Activated CD4-positive, alpha-beta T cell treated with anti-CD3 and anti-CD28 coated beads, Interleukin-2, amount 10 ng/mL, durations not matched to agents 7 days and 5 days (primary cell): ENCODE measurements around the gene FOXO6. TPM values are rescaled to one million over a fixed set of nuclear protein-coding genes. Genes with fewer than 3 reads are reported as not detected.

Experiments used
- CTCF ChIA-PET: fragments of 350-600 bp; sonication (Branson Sonifier 250); formaldehyde crosslinking; loops from one replicate; lab custom pipeline; 2021; ENCODE audit warnings: antibody characterized with exemption; lab: Charles Lee
- POLR2A ChIA-PET: fragments of 350-600 bp; sonication (Branson Sonifier 250); formaldehyde crosslinking; loops from one replicate; lab custom pipeline; 2021; ENCODE audit warnings: antibody characterized with exemption; lab: Charles Lee
- DNase-seq: peaks from one replicate; pipeline ENCODE4 v3.0.0-alpha.2; 2020
- H3K27ac Mint-ChIP-seq: one replicate; pipeline ENCODE4 v1.8.0; 2021; ENCODE audit warnings: mild to moderate bottlenecking, moderate library complexity, mixed read lengths
- H3K27me3 Mint-ChIP-seq: one replicate; pipeline ENCODE4 v1.8.0; 2021; ENCODE audit warnings: mixed read lengths
- H3K36me3 Mint-ChIP-seq: one replicate; pipeline ENCODE4 v1.8.0; 2021; ENCODE audit warnings: low read depth, mixed read lengths
- H3K4me1 Mint-ChIP-seq: one replicate; pipeline ENCODE4 v1.8.0; 2021; ENCODE audit warnings: mixed read lengths
- H3K4me3 Mint-ChIP-seq: one replicate; pipeline ENCODE4 v1.8.0; 2021; ENCODE audit warnings: mild to moderate bottlenecking, moderate library complexity, mixed read lengths
- H3K9me3 Mint-ChIP-seq: one replicate; pipeline ENCODE4 v1.8.0; 2021; ENCODE audit warnings: mixed read lengths
- total RNA-seq, 2 experiments: library from RNA; stranded (reverse); gene quantifications; one replicate each; pipeline ENCODE4 v1.2.3, GENCODE V29; 2021

Gene FOXO6
- total RNA-seq, 2 experiments from 2014 or later = not detected

DNA sequence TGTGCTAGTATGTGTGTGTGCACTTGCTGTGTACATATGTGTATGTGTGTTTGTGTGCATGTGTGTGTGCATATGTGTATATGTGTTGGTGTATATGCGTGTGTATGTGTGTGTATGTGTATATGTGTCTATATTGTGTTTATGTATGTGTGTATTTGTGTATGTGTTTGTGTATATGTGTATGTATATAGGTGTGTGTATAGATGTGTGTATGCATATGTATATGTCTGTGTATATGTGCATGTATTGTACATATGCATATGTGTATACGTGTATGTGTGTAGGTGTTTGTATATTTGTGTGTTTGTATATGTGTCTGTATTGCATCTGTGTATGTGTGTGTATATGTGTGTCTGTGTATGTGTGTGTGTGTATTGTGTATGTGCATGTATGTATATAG lies 64.1 kb downstream of the FOXO6 start:
- ChIA-PET POLR2A (no interaction called here), CTCF (no interaction called here)
- no peaks in the 10 kb centered on the region for H3K4me1 Mint-ChIP-seq
- H3K36me3 Mint-ChIP-seq = no peaks in the 10 kb centered on the region
- DNase-seq = no peak
- no peak overlapping the region for H3K4me3 Mint-ChIP-seq
- H3K27ac Mint-ChIP-seq = no peak overlapping the region
- H3K9me3 Mint-ChIP-seq = no peaks in the 10 kb centered on the region
- peaks cover 2% of the 10 kb centered on the region for H3K27me3 Mint-ChIP-seq

DNA sequence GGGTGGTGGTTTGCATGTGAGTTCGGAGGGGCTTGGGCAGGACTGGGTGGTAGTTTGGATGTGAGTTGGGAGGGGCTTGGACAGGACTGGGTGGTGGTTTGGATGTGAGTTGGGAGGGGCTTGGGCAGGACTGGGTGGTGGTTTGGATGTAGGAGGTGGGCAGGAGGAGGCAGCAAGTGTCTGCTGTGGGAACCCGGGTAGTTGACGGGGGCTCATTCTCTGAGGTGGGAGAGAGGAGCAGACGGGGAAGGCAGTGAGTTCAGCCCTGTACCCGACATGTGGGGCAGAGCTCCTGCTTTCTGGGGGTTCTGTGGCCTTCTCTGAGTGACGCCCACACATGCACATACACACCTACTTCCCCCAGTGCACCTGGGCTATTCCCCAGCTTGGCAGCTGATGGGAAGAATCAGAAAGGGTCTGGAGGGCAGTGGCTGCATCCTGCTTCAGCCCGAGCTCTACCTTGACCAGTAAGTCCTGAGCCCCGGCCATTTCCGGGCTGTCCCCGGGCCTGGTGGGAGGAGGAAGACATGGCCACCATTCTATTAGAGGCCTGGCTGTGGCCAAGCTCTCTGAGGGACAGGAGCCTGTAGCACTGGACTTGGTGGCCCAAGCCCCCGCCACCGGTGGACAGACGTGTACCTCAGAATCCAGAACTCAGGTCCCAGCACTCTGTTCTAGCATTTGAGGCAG lies 65.1 kb downstream of the FOXO6 start:
- no peaks in the 10 kb centered on the region for H3K9me3 Mint-ChIP-seq
- no peak for DNase-seq
- H3K27ac Mint-ChIP-seq = no peak overlapping the region
- ChIA-PET CTCF (no interaction called here), POLR2A (no interaction called here)
- H3K4me1 Mint-ChIP-seq = no peaks in the 10 kb centered on the region
- no peaks in the 10 kb centered on the region for H3K36me3 Mint-ChIP-seq
- H3K27me3 Mint-ChIP-seq = peaks cover 2% of the 10 kb centered on the region
- H3K4me3 Mint-ChIP-seq = no peak overlapping the region

DNA sequence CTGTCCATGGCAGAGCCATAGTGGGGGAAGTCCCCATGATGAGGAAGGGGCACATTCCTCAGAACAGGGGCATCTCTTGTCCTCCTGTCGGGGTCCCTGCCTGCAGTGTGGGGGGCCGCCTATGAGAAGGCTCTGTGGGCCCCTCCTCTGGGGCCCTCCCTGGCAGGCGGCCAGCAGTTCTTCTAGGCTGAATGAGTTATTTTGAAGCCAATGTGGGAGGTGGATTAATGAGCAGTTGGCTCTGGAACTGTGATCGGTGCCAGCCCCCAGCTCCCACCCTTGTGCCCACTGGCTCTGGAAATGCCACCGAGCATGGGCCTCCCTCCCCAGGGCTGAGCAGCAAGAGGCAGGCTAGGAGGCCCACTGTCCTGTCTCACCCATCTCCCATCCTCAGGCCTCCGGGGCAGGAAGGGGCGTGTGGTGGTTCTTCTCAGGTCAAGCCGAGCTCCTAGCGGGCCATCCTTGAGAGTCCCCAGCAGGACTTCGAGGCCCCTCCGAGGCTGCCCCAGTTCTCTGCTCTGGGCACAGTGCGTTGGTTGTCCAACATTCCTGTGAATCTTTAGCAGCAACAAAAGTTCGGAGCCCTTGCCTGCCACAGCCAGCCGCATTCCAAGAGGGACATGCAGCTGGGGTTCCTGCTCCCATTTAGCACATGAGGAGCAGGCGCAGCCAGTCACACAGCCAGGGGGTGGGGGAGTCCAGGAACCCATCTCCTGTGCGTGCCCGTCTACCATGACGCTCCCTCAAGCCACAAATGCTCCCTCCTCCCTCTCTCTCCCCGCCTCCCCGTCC lies 66.1 kb downstream of the FOXO6 start:
- H3K36me3 Mint-ChIP-seq = no peaks in the 10 kb centered on the region
- POLR2A ChIA-PET = no interaction called here
- no peak overlapping the region for H3K27ac Mint-ChIP-seq
- DNase-seq = no peak
- H3K9me3 Mint-ChIP-seq = no peaks in the 10 kb centered on the region
- no peaks in the 10 kb centered on the region for H3K4me1 Mint-ChIP-seq
- peaks cover 2% of the 10 kb centered on the region for H3K27me3 Mint-ChIP-seq
- CTCF ChIA-PET = no interaction called here
- no peak overlapping the region for H3K4me3 Mint-ChIP-seq

DNA sequence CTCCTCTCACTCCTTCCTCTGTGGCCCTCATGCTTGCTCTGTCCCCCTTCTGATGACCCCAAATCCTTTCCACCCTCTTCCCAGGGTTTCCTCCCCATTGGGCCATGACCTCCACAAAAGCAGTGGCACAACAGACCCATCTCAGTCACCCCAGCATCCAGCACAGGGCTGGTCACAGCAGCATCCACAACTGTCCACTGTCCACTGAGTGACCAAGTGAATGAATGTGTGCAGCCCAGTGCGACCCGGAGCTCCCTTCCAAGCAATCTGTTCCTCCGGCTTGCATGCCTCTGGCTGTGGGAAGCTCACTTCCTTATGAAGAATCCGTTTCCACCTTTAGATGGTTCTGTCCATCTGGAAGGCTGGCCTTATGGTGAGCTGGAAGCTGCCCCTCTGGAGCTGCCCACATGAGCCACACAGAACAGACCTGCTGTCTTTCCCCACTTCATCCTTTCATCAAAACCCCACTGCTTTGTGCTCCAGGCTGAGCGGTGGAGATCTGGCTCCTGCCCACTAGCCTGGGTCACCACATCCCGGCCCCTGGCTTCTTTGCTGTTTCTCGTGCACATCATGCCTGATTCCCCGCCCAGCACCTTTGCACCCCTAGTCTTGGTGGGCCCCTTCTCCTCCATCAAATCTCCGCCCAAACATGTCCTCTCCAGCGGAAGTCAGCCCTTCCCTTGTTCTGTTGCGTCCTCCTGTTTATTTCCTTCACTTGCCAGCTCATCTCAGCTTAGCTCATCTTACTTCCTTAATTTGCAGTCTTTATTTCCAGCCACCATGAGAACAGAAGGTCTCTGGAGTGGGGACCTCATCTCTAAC lies 66.9 kb downstream of the FOXO6 start:
- H3K27ac Mint-ChIP-seq = no peak overlapping the region
- ChIA-PET POLR2A (no interaction called here), CTCF (no interaction called here)
- H3K9me3 Mint-ChIP-seq = no peaks in the 10 kb centered on the region
- peaks cover 2% of the 10 kb centered on the region for H3K27me3 Mint-ChIP-seq
- H3K4me1 Mint-ChIP-seq = no peaks in the 10 kb centered on the region
- no peaks in the 10 kb centered on the region for H3K36me3 Mint-ChIP-seq
- no peak overlapping the region for H3K4me3 Mint-ChIP-seq
- DNase-seq = no peak

DNA sequence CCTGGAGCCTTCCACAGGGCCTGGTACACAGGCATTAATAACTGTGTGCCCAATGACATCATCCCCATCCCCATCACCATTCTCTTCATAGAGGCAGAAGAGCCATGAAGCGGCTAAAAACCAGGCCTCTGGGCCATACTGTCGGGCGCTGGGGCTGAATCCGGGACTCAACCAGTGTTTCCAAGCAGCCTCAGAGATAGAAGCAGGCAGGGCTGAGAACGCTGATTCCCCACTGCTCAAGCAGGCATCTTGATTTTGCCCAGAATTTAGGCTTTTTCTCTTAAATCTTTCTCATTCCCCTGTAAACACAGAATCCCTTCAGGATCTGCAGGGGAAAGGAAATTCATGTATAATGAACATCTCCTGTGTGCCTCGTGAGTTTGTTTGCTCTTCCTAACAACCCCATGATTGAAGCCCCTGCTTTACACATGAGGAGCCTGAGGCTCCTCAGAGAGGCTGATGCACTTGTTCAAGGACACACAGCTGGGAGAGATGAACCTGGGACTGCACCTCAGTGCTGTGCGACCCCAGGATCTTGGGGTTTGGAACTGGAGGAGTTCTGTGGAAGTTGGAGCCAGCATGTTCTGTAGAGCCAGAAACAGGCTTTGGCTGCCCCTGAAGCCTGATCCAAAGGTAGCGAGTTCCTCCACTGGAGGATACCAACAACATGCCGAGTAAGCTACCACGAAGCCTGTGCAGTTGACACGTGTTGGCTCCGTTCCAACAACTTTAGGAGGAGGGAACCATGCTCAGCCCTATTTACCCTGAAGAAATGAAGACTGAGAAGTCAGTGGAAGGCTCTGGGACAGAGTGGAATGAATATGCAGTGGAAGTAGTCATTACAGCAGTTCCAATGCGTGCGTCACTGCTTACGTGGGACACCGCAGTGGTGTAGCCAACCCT lies 67.8 kb downstream of the FOXO6 start:
- DNase-seq = no peak
- H3K9me3 Mint-ChIP-seq = no peaks in the 10 kb centered on the region
- H3K4me1 Mint-ChIP-seq = no peaks in the 10 kb centered on the region
- ChIA-PET POLR2A (no interaction called here), CTCF (no interaction called here)
- H3K36me3 Mint-ChIP-seq = no peaks in the 10 kb centered on the region
- no peak overlapping the region for H3K4me3 Mint-ChIP-seq
- H3K27ac Mint-ChIP-seq = no peak overlapping the region
- peaks cover 2% of the 10 kb centered on the region for H3K27me3 Mint-ChIP-seq

DNA sequence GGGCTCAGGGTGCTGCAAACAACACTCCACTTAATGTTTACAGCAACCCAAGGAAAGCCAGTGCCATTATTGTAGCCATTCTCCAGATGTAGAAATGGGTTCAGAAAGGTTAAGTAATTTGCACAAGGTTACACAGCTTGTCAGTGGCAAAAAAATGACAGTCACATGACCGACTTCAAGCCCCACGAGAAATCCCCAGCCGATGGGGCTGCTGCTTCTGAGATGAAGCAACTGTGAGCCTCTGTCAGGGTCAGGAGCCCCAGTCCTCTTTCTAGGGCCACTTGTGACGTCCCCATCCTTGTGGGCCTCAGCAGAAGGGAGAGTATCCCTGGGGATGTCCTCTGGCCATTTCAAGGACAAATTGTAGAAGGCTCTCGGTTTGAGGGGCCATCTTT lies 68.4 kb downstream of the FOXO6 start:
- no peak for DNase-seq
- Mint-ChIP-seq H3K27me3 (peaks cover 6% of the 10 kb centered on the region), H3K4me3 (no peak overlapping the region), H3K9me3 (no peaks in the 10 kb centered on the region), H3K4me1 (no peaks in the 10 kb centered on the region), H3K27ac (no peak overlapping the region), H3K36me3 (no peaks in the 10 kb centered on the region)
- POLR2A ChIA-PET = no interaction called here
- CTCF ChIA-PET = no interaction called here

DNA sequence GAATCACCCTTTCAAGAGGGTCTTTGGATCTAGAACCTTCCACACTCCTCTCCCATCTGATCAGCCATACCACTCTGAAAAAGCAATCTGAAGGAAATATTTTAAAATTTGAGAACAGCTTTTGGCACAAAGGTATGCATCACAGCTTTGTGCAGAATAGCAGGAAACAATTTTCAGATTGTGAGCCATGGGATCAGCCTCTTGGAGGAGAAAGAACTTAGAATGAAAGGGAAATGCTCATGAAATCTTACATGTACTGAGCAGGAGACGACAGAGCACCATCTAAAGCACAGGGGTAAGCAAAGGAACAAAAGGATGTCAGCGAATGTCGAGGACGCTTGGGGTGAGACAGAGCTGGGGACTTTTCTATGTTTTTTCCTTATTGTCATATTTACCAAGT lies 68.8 kb downstream of the FOXO6 start:
- no peak for DNase-seq
- no peak overlapping the region for H3K4me3 Mint-ChIP-seq
- H3K9me3 Mint-ChIP-seq = no peaks in the 10 kb centered on the region
- CTCF ChIA-PET = no interaction called here
- no peaks in the 10 kb centered on the region for H3K4me1 Mint-ChIP-seq
- POLR2A ChIA-PET = no interaction called here
- H3K27me3 Mint-ChIP-seq = peaks cover 10% of the 10 kb centered on the region
- H3K27ac Mint-ChIP-seq = no peak overlapping the region
- H3K36me3 Mint-ChIP-seq = no peaks in the 10 kb centered on the region

DNA sequence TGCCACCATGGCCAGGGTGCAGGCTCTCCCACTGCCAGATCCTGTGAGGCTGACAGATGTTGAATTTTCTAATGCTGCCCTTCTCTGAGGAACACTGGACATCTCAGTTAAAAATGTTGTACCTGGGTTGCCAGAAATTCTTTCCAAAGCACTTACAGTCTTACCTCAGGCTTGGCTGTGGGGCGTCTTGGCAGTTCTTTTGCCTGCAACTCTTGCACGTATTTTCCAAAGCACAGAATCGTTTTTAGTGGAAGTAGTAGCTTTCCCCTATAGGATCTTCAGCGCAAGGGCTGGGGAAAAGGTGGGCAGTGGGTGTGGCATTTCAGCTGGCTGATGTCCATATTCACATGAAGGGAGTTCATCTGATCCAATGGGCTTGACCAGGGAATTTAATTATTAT lies 69.3 kb downstream of the FOXO6 start:
- Mint-ChIP-seq H3K4me3 (no peak overlapping the region), H3K36me3 (no peaks in the 10 kb centered on the region), H3K9me3 (no peaks in the 10 kb centered on the region), H3K27me3 (peaks cover 11% of the 10 kb centered on the region), H3K27ac (no peak overlapping the region), H3K4me1 (no peaks in the 10 kb centered on the region)
- ChIA-PET POLR2A (no interaction called here), CTCF (no interaction called here)
- DNase-seq = no peak

DNA sequence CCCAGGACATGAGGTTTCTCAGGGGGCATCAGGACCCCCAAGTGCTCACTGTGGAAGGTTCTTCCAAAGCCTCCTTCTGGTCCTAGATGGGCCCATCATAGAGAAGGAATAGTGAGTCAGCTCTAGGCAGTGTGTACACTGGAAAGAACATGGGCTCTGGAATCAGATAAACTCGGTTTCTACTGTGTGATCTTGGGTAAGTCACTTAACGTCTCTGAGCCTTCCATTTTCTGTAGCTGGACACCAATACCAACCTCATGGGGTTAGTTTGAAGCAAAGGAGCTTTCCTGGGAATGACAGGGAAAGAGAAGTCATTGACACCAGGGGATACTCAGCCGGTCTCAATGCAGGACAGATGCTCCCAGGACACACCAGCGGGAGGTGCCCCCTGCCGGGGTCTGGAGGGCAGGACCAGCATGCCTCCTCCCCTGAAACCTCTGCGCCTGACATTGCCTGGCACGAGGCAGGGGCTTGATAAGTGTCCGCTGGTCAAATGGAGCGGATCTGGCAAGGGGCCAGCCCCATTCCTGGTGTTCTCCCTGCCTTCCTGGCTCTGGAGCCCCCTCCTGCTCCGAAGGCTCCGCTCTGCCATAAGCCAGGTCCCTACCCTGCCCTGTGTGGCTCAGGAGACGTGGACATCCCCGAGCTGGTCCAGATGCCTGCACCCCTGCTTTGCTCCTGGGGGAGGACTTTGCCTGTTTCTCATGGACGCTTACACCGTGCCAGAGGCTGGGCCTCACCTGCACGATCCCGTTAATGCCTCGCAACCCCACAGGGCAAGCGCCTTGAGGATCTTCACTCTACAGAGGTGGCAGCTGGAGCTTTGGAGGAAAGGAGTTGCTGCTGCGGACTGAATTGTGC lies 70.5 kb downstream of the FOXO6 start:
- no peaks in the 10 kb centered on the region for H3K9me3 Mint-ChIP-seq
- H3K27me3 Mint-ChIP-seq = peaks cover 13% of the 10 kb centered on the region
- CTCF ChIA-PET = interaction anchor here (1.1 to 2.1 kb wide), 2 partner anchors 23 to 117 kb away, joined by 3 to 5 read pairs; no protein-coding TSS in a partner anchor
- POLR2A ChIA-PET = no interaction called here
- DNase-seq = no peak
- H3K4me1 Mint-ChIP-seq = no peaks in the 10 kb centered on the region
- no peaks in the 10 kb centered on the region for H3K36me3 Mint-ChIP-seq
- H3K27ac Mint-ChIP-seq = no peak overlapping the region
- no peak overlapping the region for H3K4me3 Mint-ChIP-seq
